Esophagus muscularis mucosa (tissue), 3 donors: Measurements from ENCODE around the gene RFNG.

Source experiments
- CTCF ChIP-seq, 3 experiments: fragments of 200-600 bp in 2 of 3; fragments of 450-650 bp in 1 of 3; sonication (generic) in 2 of 3; IDR thresholded peaks; one replicate each; pipeline ENCODE4 v1.5.1; 2017 to 2019; ENCODE audit warnings: antibody characterized with exemption in 3 of 3, mild to moderate bottlenecking in 2 of 3, moderate library complexity in 1 of 3
- POLR2A ChIP-seq: fragments of 450-650 bp; IDR thresholded peaks from one replicate; pipeline ENCODE4 v1.6.1; 2017; ENCODE audit warnings: antibody characterized with exemption, moderate library complexity, mild to moderate bottlenecking, low read depth

GRCh38 chr17:82090549-82091263 is 39.1 kb upstream of the RFNG start:
- TF ChIP-seq CTCF (IDR thresholded peaks at IDR 0.05) (no peak), POLR2A (no peak)
